HEK293 (cell line): Measurements from ENCODE around the gene ZCCHC24.

Source experiments
- ATF2 ChIP-seq: fragments of 450-650 bp; formaldehyde crosslinking; IDR thresholded peaks from 2 replicates; pipeline ENCODE4 v1.5.1; 2016; ENCODE audit warnings: missing biosample characterization, missing genetic modification characterization, low read depth
- CTCF ChIP-seq: fragments of 450-650 bp; formaldehyde crosslinking; IDR thresholded peaks from 2 replicates; pipeline ENCODE4 v1.5.1; 2016; ENCODE audit warnings: missing biosample characterization, missing genetic modification characterization
- KLF1 ChIP-seq: fragments of 450-650 bp; formaldehyde crosslinking; IDR thresholded peaks from 2 replicates; pipeline ENCODE4 v1.5.1; 2016; ENCODE audit warnings: missing biosample characterization, missing genetic modification characterization
- KLF9 ChIP-seq: fragments of 450-650 bp; formaldehyde crosslinking; IDR thresholded peaks from 2 replicates; pipeline ENCODE4 v1.5.1; 2016; ENCODE audit warnings: missing biosample characterization, missing genetic modification characterization, low read depth
- MYNN ChIP-seq: fragments of 450-650 bp; formaldehyde crosslinking; IDR thresholded peaks from 2 replicates; pipeline ENCODE4 v1.5.1; 2016; ENCODE audit warnings: missing biosample characterization, missing genetic modification characterization, borderline replicate concordance
- ZBTB20 ChIP-seq: fragments of 450-650 bp; formaldehyde crosslinking; IDR thresholded peaks from 2 replicates; pipeline ENCODE4 v1.5.1; 2016; ENCODE audit warnings: missing biosample characterization, missing genetic modification characterization
- ZEB2 ChIP-seq: fragments of 450-650 bp; formaldehyde crosslinking; IDR thresholded peaks from 2 replicates; pipeline ENCODE4 v1.5.1; 2016; ENCODE audit warnings: missing biosample characterization, missing genetic modification characterization
- ZNF202 ChIP-seq: fragments of 450-650 bp; formaldehyde crosslinking; IDR thresholded peaks from 2 replicates; pipeline ENCODE4 v1.5.1; 2016; ENCODE audit warnings: missing biosample characterization, missing genetic modification characterization, borderline replicate concordance
- ZNF239 ChIP-seq: fragments of 450-650 bp; formaldehyde crosslinking; IDR thresholded peaks from 2 replicates; pipeline ENCODE4 v1.5.1; 2016; ENCODE audit warnings: missing biosample characterization, missing genetic modification characterization
- ZNF274 ChIP-seq, 2 experiments: fragments of 200-500 bp in 1 of 2; fragments of 450-650 bp in 1 of 2; sonication (Bioruptor generic) in 1 of 2; formaldehyde crosslinking in 1 of 2; IDR thresholded peaks; 2 replicates each; pipeline versions ENCODE4 v1.5.1 to v1.6.1; 2014 to 2016; ENCODE audit warnings: borderline replicate concordance in 1 of 2, inconsistent platforms in 1 of 2, low read length in 1 of 2, missing biosample characterization in 1 of 2, missing genetic modification characterization in 1 of 2
- ZNF626 ChIP-seq: fragments of 450-650 bp; sonication (Bioruptor Pico); formaldehyde crosslinking; IDR thresholded peaks from 2 replicates; pipeline ENCODE4 v1.5.1; 2018; ENCODE audit warnings: missing biosample characterization, missing genetic modification characterization, inconsistent platforms

- no peak for TF ChIP-seq ZEB2 (tag by site-specific recombination)
- no peak for TF ChIP-seq CTCF
- no peak for TF ChIP-seq ZNF202
- no peak for TF ChIP-seq ZNF239 (tag by site-specific recombination)
- TF ChIP-seq ZBTB20 (tag by site-specific recombination) = no peak
- TF ChIP-seq ZNF274 (IDR thresholded peaks at IDR 0.05; ENCODE audit: low read length) = no peak
- no peak for TF ChIP-seq ZNF274 (tag by site-specific recombination; IDR thresholded peaks at IDR 0.05; ENCODE audit: borderline replicate concordance)
- no peak for TF ChIP-seq ZNF626
- TF ChIP-seq ATF2 (tag by site-specific recombination) = no peak
- TF ChIP-seq KLF9 = no peak
- TF ChIP-seq MYNN (tag by site-specific recombination) = no peak
- no peak for TF ChIP-seq KLF1
Observed at GRCh38 chr10:79402625-79402946, 42.8 kb downstream of the ZCCHC24 start.
